OCI-LY3 (cell line): ENCODE data around the gene BRME1.

Experiments
- EZH2phosphoT487 ChIP-seq: fragments of 200-600 bp; shearing (Covaris generic); IDR thresholded peaks from 2 replicates; pipeline ENCODE4 v1.6.1; 2018; ENCODE audit warnings: antibody characterized with exemption, mixed run types, low read depth
- TF ChIP-seq, protein P1 (sequence below): fragments of 200-600, 300-600 bp; sonication (generic); IDR thresholded peaks from 2 replicates; pipeline ENCODE4 v1.5.1; 2014; ENCODE audit warnings: antibody characterized with exemption, low read length, low read depth

DNA sequence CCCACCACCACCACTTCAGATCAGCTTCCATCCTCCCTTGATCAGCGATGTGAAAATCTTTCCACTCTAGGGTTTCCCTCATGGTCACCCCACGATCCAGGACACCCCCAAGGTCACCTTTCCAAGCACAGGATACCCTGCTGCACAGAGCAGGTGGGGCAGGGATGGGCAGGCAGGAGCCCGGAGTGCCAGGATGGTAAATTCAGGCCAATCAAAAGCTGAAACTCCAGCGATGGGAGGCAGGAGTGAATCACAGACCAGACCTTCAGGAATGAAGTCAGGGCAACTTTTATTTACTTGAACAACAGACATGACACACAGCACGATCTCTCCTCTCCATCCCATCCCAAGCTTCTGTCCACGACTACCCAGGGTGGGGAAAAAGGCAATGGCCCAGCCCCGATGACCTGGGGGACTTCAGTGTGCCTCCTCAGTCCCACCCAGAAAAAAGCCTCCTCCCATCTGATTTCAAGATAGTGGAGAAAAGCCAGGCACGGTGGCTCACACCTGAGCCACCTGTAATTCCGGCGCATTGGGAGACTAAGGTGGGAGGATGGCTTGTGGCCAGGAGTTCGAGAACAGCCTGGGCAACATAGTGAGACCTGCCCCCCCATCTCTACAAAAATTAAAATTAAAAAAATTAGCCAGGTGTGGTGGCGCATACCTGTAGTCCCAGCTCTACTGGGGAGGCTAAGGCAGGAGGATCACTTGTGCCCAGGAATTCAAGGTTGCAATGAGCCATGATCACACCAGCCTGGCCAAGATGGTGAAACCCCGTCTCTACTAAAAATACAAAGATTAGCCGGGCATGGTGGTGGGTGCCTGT, 71.5 kb downstream of the BRME1 start:
- TF ChIP-seq, protein P1, sequence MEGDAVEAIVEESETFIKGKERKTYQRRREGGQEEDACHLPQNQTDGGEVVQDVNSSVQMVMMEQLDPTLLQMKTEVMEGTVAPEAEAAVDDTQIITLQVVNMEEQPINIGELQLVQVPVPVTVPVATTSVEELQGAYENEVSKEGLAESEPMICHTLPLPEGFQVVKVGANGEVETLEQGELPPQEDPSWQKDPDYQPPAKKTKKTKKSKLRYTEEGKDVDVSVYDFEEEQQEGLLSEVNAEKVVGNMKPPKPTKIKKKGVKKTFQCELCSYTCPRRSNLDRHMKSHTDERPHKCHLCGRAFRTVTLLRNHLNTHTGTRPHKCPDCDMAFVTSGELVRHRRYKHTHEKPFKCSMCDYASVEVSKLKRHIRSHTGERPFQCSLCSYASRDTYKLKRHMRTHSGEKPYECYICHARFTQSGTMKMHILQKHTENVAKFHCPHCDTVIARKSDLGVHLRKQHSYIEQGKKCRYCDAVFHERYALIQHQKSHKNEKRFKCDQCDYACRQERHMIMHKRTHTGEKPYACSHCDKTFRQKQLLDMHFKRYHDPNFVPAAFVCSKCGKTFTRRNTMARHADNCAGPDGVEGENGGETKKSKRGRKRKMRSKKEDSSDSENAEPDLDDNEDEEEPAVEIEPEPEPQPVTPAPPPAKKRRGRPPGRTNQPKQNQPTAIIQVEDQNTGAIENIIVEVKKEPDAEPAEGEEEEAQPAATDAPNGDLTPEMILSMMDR, result no peak
- no peak for TF ChIP-seq EZH2phosphoT487
